Measurements from ENCODE around the gene ACAD8.
A peak's percentile ranks its signal among the peaks of the same experiment; 100 is the strongest.

The ACAD8 gene

DNA sequence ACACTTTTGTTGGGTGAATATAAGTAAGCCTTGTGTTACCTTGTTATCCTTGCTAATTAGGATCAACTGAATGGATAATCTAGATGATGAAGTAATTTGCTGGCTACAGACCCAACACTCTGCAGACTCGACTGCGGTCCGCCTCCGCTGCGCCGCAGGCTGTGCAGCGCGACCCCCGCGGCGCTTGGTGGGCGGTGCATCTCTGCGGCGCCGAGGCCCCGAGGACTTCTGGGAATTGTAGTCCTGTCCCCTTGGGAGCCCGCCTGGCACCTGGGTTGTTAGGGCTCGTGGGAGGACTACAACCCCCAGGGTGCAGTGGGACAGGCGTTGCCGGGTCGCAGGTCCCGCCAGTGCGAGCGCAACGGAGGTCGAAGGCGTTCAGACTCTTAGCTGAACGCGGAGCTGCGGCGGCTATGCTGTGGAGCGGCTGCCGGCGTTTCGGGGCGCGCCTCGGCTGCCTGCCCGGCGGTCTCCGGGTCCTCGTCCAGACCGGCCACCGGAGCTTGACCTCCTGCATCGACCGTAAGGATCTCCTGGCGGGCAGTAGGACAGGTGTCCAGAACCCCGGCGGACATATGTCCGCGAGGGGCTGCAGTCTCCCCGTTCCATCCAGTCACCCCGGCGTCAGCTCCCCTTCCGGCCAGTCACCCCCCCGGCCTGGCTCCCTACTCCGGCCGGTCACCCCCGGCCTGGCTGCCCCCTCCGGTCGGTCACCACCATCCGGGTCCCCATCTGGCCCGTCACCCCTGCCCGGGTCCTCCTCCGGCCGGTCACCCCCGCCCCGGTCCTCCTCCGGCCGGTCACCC lies at the start of gene ACAD8, which contains the start of gene THYN1:
TSS of gene ACAD8 (plus strand) at position 381 of the 806 bp plus-strand sequence. CDS start at position 414, 33 bp downstream.
TSS of gene THYN1 (minus strand) at position 165 of the 806 bp plus-strand sequence. CDS start 470 bp downstream, outside the sequence.
- peak; percentile 97 for DNase-seq

DNA sequence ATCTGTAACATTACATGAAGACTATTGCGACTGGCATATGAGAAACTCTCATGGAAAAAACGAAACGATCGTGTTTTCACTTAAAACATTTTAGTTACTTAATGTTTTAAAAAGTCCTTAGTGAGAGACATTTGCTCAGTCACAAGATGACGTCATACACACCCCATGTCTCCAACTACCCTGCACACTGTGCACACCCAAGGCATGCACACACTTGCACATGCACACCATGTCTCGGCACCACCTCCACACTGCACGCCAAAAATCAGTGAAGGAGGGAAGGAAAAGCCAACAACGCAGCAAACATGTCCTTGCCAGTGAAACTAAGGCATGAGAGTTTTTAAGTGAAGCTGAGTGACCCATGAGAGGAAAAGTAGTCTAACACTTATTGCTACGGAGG lies 47.6 kb upstream of the ACAD8 start:
- DNase-seq: no peak

DNA sequence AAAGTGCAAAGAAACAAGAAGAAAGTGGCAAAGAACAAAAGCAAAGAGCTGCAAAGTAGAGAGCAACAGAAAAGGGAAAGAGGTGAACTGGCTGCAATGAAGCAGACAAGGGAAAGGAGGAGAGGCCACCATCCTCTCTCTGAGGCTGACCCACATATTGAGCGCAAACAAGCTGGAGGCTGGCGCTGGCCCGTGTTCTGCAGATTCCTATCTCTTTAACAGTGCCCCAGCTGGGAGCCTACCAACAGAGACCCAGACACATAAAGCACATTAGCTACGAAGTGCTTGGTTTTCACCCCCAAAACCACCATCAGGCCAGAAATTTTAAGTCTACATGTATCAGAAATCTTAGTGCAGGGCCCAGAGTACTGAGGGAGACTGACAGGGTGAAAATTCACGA lies 47.2 kb upstream of the ACAD8 start:
- DNase-seq: no peak

DNA sequence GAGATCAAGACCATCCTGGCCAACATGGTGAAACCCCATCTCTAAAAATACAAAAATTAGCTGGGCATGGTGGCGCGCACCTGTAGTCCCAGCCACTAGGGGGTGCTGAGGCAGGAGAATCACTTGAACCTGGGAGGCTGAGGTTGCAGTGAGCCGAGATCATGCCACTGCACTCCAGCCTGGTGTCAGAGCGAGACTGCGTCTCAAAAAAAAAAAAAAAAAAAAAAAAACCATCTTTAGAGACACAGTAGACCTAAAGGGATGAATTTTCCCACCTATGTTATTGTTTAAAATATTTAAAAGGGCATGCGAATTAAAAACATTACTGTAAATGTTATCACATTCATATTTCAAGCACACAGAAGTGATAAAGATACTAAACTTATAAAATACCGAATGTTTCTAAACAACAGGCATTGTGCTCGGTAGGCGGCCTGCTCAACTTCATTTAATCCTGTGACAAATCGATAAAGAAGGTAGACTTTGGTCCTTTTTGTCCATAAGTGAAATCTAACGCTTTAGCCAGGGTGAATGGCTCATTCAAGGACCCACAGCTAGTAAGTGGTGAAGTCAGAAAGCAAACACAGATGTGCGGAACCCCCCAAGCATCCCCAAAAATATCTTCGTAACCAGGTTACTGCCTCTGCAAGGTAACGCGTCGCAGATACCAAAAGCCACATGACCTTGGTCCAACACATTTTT lies 45.7 kb upstream of the ACAD8 start:
- DNase-seq: peak; percentile 18

DNA sequence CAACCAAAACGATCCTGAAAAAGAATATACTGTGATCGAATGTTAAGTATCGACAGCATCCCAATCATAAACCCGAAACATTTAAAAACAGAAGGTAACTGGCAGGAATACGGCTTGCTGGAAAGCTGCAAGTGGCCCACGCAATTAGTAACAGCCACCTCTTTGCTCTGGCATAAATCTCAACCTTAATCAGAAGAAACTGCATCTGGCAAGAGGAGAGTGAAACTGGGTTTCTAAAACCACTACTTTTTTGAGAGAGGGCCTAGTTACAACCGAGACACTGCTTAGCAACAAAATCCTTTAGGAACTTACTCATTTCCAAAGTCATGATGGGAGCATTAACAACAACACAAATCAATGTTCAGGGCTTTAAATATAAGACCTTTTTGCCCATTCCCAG lies 37.5 kb upstream of the ACAD8 start:
- DNase-seq: no peak

DNA sequence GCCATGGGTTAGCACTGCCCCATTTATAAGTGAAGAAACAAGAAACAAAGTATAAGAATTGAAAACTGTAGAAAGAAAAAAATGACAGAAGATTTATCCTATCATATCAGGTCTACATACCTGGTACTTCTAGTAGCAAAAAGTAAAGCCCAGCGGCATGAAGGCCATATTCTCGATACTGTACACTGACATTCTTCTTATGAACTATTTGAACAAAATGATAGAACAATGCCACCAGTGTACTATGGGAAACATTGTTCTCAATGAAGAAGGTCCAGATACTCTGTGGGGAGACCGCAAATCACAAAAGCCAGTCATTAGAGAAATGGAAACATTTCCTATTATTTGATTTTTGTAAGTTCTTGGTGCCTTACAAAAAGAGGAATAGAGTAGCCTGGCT lies 36.6 kb upstream of the ACAD8 start:
- no peak for DNase-seq

DNA sequence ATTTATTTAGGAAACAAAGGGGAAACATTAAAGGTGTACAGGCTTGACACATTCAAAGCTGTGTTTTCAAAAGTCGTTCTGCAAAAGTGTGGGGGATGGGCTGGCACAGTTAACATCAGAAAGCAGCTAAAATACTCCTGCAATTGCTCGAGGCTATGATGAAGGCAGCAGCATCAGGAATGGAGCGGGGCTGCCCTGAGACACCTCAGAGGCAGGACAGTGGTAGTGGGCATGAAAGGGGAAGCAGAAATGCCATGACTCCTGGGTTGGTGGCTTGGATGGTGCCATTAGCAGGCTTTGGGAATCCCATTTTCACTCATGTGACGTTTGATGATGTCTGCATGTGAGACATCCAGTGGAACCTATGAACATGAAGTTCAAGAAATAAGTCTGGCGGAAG lies 30.2 kb upstream of the ACAD8 start:
- peak; percentile 8 for DNase-seq

DNA sequence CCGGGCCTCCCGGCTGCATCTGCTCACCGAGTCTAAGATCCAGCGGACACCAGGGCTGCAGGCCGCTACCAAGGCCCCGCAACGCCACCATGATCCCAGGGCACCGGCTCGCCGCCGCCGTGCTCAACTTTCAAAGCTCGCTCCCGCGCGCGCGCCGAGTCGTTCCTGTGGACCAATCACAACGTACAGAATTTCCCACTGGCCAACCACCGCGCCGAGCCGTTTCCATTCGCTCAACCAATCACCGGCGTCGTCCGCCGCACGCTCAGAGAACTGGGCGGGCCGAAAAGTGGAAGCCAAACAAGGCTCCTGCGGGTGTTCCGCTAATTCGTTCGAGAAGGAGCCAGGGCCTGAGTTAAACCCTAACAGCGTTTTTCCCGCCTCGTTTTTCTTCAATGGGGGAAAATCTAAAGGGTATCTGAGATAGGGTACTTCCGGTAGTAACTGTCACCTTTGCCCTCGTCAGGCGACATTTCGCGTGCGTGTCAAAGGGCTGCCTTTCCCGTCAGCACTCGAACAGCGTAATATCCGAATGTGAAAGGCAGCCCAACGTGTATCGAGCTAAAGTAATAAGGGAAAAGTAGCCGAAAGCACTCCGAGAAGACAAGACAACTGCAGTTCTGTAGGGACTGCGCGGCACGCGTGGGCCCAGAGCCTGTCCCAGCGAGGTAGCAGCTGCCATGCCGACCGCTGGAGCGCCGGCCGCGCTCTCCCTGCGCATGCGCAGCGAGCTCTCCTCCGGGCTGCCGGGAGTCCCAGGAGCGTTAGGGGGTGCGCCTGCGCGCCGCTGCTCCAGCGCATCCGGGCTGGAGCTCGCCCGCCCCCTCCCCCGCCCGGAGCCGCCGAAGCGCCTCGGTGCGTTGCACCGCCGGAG lies 29.3 kb upstream of the ACAD8 start, which contains the start of the genes NCAPD3 and VPS26B:
TSS of gene NCAPD3 (minus strand) at position 132 of the 874 bp plus-strand sequence. CDS start at position 91, 41 bp downstream.
TSS of gene VPS26B (plus strand) at position 836 of the 874 bp plus-strand sequence. CDS start 452 bp downstream, outside the sequence.
- peak; percentile 96 for DNase-seq

DNA sequence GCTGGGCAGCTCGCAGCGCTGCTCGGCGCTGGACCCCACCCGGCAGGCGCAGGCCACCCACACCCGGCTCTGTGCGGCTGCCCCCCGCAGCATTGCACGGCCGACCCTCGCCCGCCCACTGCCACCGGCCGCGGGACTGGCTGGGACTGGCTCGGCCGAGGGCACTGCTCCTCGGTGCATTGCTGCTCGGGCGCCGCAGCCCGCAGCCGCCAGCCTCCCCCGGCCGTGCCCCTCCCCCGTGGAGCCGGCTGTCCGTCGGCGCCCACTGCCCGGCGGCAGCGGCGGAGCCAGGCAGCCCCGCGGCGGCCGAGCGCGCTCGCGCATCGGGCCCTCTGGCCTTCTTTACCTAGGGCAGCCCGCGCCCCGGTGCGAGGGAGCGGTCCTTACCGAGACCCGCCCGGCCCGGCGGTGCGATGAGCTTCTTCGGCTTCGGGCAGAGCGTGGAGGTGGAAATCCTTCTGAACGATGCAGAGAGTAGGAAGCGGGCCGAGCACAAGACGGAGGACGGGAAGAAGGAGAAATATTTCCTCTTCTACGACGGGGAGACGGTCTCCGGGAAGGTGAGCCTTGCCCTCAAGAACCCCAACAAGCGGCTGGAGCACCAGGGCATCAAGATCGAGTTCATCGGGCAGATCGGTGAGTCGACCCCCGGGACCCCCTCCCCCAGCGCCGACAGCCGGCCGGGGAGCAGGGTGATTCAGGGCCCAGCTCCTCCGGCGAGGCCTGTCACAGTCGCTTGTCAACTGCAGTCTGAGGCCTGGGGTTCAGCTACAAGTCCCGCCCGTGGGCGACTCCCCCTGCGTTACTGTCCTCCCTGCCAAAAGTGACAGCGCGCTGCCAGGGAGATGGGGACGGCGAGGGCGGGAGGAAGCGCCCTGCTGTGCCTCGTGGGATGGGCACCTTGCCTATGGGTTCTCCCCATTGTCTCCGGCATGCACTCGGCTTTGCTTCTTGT lies 28.4 kb upstream of the ACAD8 start:
- DNase-seq: peak; percentile 42

DNA sequence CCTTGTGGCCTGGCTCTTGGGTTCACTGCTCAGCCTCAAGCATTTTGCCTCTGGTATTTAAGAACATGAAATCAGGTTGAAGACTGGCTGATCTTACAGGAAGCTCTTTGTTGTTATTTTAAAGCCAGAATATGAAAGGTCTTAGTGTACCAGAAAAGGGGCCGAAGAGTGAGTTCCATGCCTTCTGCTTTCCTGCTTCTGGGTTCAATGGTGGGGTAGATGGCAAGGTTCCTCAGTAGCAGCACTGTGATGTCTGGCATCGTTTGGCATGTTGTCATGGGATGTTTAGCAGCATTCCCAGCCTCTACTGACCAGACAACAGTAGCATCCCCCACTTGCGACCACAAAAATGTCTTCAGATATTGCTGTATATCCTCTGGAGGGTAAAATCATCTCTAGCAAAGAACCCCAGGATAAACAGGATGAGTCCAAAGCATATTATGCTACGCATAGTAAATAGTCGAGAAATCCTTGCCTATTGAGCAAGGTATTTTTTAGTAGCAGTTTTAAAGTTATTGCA lies 26.5 kb upstream of the ACAD8 start:
- DNase-seq: peak; percentile 20

DNA sequence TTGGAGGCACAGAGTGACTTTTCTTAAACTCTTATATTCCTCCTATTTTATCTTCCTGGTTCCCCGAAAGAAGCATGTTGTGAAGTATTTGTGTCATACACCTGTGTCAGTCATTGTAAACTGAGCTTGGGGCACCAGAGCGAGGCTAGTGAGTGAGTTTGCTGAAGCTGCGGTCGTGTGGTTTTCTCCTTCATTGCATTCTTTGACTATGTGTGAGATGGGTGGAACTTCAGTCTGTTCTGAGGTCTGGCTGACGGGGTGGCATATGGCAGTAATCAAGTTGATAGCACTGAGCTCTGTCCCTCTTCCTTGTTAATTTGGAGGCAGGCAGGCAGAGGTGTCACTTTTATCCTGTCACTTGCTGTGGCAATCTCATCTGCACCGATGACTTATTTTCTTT lies 24.7 kb upstream of the ACAD8 start:
- peak; percentile 80 for DNase-seq

DNA sequence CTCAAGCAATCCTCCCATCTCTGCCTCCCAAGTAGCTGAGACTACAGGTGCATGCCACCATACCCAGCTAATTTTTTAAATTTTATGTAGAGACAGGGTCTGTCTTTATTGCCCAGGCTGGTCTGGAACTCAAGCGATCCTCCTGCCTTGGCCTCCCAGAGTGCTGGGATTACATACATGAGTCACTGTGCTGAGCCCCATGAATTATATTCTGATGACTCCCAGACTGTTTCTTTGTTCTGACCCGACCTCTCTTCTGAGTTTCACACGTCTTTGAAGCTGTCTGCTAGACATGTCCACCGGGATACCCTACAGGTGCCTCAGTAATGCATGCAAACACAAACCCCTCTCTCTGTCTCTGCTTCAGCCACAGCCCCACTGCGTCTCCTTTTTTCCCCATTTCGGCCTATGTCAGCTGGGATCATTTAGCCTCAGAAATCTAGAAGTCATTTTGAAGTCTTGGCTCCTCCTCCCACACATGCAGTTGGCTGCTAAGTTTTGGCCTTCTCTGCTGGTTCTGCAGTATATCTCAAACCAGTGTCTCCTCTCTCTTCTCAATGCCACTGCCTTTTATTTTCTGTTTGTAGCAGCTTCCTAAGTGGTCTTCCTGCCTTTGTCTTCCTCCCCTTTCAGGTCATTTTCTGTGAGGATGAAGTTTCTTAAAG lies 24.1 kb upstream of the ACAD8 start:
- peak; percentile 49 for DNase-seq

DNA sequence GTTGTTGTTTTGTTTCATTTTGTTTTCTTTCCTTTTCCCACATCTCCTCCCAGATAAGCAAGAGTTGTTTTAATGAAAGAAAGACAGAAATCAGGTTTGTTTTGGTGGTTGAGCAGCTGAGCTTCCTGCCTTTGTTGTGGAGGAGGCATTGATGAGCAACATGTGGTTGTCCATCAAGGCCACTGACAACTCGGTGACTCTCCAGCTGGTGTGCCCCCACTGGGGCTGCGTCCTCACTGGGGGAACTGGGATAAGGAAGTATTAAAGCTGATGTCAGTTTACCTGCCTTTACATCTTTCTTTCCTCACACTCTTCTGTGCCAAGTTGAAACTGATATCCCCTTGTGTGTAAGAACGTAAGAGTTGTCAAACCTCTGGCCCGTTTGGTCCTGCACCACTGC lies 23.0 kb upstream of the ACAD8 start:
- no peak for DNase-seq

DNA sequence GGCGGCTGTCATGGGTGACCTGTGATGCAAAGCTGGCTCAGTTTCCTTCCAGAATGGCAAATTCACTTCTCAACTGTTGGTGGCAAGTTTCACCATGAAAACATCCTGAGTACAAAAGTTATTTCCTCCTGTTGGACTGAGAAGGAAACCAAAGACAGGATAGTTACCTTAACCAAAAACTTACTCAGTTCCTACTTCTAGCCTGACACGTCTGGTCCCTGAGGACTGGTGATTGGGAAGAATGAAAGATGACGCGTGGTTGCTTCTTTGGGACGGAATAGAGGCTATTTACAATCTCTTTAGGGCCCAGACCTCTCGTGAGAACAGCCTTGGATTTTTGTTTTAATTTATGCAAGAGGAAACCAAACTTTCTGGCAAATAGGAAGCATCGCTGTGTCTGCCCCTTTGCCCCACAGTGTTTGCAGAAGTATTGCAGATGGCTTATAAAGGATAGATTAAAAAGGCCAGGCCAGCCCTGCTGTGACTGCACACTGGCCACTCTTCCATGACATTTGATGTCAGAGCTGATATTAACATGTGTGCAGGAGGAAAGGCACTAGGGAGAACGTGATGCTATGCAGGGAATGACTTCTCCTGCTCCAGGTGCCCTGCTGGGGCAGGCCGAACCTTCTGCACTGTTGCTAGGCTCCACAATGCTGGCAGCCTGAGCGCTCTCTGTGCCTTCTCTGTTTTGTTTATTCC lies 21.3 kb upstream of the ACAD8 start:
- DNase-seq: no peak

DNA sequence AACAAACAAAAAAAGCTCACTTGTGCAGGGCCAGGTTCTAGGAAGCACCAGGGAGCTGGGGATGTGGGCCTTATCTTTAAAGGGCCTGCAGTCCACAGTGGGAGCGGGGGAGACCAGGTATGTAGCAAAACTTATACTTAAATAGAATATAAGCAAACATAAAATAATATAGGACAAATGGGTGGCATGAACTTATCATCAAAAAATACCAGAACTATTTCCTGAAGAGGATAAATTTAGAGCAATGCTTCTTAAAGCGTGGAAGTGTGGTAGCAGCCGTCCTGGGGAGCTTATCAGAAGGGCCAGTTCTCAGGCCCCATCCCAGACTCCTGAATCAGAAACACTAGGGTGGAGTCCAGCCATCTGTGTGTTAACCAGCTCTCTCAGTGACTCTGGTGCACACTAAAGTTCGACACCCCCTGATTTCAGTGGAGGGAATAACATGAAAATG lies 19.6 kb upstream of the ACAD8 start:
- DNase-seq: no peak

DNA sequence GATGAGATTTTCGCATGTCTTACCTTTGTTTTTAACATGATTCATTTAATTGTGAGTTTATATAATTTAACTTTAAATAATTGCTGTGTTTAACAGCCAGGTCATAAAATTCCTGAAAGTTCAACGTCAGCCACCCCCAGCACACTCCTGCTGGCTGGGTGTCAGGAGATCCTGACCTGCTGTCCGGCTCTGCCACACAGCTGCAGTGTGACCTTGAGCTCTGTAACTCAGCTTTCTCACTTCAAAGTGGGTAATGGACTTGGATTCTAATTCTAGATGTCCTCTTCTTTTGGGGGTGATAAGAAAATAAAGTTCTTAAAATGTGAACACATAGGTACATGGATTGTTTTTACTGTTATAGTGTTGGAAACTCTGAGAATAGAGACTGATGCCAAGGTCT lies 18.0 kb upstream of the ACAD8 start:
- no peak for DNase-seq

DNA sequence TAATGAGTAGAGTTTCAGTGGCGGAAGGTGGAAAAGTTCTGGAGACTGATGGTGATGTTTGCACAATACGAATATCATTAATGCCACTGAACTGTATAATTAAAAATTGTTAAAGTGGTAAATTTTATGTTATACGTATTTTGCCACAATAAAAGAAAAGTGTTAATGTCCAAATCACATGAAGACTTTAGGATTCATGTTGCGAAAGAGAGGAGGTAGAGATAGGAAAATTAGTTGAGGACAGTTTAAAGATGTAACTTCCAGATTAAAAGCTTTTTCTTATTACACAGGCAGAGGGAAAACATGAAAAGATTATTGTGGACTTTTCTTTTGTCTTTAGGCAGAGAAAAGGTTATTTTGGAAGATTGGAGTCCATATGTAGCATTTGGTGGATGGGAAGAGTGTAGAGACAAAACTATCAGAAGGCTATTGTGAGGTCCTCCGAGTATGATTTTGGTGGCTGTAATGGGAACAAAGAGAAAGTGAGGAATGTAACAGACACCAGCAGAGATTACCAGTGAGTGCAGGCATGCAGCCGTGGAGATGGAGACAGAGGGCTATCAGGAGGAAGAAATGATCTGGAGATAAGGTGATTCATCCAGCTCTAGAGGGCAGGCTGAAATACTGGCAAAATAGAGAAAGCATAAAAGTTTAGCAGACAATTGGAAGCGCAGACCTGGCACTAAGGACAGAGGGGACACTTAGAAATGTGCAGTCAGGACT lies 16.4 kb upstream of the ACAD8 start:
- peak; percentile 28 for DNase-seq

DNA sequence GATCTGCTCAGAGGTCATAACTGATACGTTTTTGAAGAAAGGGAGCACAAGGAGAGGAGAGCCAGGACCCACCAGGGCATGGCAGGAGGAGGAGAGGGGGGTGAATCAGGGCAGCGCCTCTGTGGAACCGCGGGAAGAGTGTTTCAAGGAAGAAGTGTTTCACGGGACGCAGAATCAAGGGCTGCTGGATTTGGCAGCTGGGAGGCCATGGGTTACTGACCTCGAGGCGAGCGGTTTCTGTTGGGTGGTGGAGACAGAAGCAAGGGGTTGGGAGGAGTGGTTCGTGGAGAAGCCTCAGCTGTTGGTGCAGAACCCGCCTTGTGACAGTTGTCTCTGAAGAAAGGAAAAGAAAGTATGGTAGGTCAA lies 15.8 kb upstream of the ACAD8 start:
- no peak for DNase-seq

DNA sequence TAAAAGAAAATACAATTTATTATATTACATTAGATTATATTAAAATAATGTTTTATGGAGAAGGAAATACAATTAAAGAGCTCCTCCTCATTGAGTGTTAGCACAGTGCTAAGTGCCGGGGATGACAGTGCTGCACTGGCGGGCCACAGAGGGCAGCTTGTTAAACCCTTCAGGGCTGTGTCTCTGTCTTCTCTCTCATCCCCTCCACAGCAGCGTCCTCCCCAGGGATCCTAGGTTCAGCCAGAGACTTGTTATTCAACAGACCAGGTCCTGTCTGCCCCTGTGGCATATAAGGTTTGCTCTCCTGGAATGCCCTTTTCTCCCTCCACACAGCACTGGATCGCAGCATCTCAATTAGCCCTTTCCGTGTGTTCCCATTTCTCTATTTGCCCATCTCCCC lies 14.4 kb upstream of the ACAD8 start:
- no peak for DNase-seq

DNA sequence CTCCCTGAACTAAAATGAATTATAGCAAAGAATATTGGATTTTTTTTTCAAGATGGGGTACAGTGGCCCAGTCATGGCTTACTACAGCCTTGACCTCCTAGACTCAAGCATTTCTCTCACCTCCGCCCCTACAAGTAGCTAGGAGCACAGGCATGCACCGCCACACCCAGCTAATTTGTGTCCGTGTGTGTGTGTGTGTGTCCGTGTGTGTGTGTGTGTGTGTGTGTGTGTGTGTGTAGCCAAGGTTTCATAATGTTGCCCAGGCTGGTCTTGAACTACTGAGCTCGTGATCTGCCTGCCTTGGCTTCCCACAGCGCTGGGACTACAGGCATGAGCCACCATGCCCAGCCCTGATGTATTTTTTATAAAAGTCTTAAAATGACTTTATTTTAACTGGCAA lies 12.8 kb upstream of the ACAD8 start:
- DNase-seq: no peak
